AG04449 (cell line): Measurements from ENCODE around the gene ZNF701.
"Not testable (repeated sequence)": the region's sequence is repeated elsewhere in the genome, so short reads cannot be mapped to it uniquely, and the experiment has no call there.

Experiments used
- CTCF ChIA-PET: fragments of 350-600 bp; formaldehyde crosslinking; extraction: SDS; loops from one replicate; lab custom pipeline; 2021; ENCODE audit warnings: antibody characterized with exemption; lab: Yijun Ruan, JAX
- POLR2A ChIA-PET: fragments of 400-600, 350-600 bp; formaldehyde crosslinking; extraction: SDS; loops from one replicate; lab custom pipeline; 2020; ENCODE audit warnings: antibody characterized with exemption, inconsistent platforms; lab: Yijun Ruan, JAX
- DNase-seq: peaks from one replicate; pipeline ENCODE4 v3.0.0-alpha.2; 2010; ENCODE audit warnings: low read depth, low spot score
- H3K4me3 ChIP-seq: 2 replicates; pipeline ENCODE4 v1.5.1; 2011; ENCODE audit warnings: low read depth, mild to moderate bottlenecking, control low read depth, low read length
- CTCF ChIP-seq: IDR thresholded peaks from one replicate; pipeline ENCODE4 v1.5.1; 2011; ENCODE audit warnings: mild to moderate bottlenecking, moderate library complexity, low read length, control low read depth, inconsistent platforms; ENCODE audit not compliant: insufficient read depth; ENCODE audit errors: missing control alignments

Gene ZNF701

GRCh38 chr19:52542984-52543664 is 27.0 kb upstream of the ZNF701 start:
- TF ChIP-seq CTCF: no peak
- ChIA-PET CTCF (no interaction called here), POLR2A (no interaction called here)
- DNase-seq: no peak
- no peak overlapping the region for H3K4me3 ChIP-seq

DNA sequence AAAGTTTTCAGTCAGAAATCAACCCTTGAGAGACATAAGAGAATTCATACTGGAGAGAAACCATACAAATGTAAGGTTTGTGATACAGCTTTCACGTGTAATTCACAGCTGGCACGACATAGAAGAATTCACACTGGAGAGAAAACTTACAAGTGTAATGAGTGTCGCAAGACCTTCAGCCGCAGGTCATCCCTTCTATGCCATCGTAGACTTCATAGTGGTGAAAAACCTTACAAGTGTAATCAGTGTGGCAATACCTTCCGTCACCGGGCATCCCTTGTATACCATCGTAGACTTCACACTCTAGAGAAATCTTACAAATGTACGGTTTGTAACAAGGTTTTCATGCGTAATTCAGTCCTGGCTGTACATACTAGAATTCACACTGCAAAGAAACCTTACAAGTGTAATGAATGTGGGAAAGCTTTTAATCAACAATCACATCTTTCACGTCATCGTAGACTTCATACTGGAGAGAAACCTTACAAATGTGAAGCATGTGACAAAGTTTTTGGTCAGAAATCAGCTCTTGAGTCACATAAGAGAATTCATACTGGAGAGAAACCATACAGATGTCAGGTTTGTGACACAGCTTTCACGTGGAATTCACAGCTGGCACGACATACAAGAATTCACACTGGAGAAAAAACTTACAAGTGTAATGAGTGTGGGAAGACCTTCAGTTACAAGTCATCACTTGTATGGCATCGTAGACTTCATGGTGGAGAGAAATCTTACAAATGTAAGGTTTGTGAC is 15.7 kb upstream of the ZNF701 start:
- no peak overlapping the region for H3K4me3 ChIP-seq
- ChIA-PET POLR2A (no interaction called here), CTCF (no interaction called here)
- TF ChIP-seq CTCF: no peak
- no peak for DNase-seq

DNA sequence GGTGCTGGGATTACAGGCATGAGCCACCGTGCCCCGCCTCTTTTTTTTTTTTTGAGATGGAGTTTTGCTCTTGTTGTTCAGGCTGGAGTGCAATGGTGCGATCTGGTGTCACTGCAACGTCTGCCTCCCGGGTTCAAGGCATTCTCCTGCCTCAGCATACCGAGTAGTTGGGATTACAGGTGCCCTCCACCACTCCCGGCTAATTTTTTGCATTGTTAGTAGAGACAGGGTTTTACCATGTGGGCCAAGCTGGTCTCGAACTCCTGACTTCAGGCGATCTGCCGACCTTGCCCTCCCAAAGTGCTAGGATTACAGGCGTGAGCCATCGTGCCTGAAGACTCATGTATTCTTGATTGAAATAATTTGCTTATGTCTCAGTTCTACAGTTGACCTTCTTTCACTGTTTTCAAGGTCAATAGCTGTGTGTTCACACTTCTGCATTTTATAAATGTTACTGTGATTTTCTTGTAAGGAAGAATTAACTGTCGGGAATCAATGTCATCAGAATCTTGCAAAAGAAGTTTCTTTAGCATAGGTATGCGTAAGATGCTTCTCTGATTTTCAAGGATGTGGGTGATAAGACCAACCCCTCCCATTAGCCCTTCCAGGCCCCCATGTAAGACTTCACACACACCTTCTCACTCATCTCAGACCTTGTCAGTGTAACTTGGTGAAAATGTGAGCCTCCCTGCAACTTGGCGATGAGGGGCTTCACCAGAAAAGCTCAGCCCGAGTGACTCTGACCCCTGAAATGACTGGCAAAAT is 12.7 kb upstream of the ZNF701 start:
- CTCF ChIA-PET: no interaction called here
- POLR2A ChIA-PET: no interaction called here

GRCh38 chr19:52558732-52559445 is 11.2 kb upstream of the ZNF701 start:
- H3K4me3 ChIP-seq, POLR2A ChIA-PET, DNase-seq, CTCF ChIA-PET: not testable (repeated sequence)

More for the DNA sequence above, 12.7 kb upstream of the ZNF701 start:
- H3K4me3 ChIP-seq: no peak overlapping the region
- no peak for DNase-seq
- TF ChIP-seq CTCF: no peak

GRCh38 chr19:52561611-52562010 is 8.5 kb upstream of the ZNF701 start:
- H3K4me3 ChIP-seq, POLR2A ChIA-PET, DNase-seq: not testable (repeated sequence)
- CTCF ChIA-PET: interaction anchor here (0.9 kb wide), 1 partner anchor 26 kb away, joined by 3 read pairs; no protein-coding TSS in a partner anchor

- ChIA-PET CTCF (interaction anchor here (1.3 kb wide), 1 partner anchor 428 kb away, joined by 3 read pairs; no protein-coding TSS in a partner anchor), POLR2A (no interaction called here)
- H3K4me3 ChIP-seq: no peak overlapping the region
- DNase-seq: no peak
- no peak for TF ChIP-seq CTCF
Observed at GRCh38 chr19:52566121-52566520, 4.0 kb upstream of the ZNF701 start.
